DMS79 treated with DMSO at 0.1 percent for 48 hours (cell line): ENCODE results near the gene PTX4.

Experiments used
- DNase-seq: peaks from one replicate; lab custom pipeline; 2025; lab: John Stamatoyannopoulos, UW

PTX4 gene

DNA sequence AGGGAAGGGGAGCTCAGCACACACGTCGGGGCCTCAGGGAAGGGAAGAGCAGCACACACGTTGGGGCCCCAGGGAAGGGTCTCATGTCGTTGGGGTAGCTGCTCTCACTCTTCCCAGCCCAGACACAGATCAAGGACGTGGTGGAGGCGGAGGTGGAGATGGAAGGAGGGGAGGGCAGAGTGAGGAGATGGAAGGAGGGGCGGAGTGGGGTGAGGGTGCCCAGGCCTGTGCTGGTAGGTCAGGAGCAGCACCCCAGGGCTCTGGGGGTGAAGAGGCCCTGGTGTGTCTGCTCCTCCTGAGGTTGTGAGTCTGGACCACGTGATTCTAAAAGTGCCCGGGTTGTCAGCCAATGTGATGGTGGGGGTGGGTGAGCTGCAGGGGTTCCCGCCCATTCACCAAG is 28.8 kb downstream of the PTX4 start:
- DNase-seq = no peak

DNA sequence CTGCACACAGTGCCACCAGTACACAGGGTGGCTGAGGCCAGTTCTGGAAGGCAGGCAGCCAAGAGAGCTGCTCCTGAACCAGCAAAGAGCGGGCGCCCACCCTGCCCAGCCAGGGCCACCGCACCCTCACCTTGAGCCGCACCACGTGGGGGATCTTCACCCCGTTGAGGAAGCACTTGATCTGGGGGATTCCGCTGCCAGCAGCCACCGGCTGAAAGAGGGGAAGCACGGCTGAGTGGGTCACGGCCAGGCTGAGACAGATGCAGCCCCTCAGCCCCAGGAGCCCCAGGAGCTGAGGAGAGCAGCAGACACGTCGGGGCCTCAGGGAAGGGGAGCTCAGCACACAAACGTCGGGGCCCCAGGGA is 29.8 kb downstream of the PTX4 start:
- no peak for DNase-seq

DNA sequence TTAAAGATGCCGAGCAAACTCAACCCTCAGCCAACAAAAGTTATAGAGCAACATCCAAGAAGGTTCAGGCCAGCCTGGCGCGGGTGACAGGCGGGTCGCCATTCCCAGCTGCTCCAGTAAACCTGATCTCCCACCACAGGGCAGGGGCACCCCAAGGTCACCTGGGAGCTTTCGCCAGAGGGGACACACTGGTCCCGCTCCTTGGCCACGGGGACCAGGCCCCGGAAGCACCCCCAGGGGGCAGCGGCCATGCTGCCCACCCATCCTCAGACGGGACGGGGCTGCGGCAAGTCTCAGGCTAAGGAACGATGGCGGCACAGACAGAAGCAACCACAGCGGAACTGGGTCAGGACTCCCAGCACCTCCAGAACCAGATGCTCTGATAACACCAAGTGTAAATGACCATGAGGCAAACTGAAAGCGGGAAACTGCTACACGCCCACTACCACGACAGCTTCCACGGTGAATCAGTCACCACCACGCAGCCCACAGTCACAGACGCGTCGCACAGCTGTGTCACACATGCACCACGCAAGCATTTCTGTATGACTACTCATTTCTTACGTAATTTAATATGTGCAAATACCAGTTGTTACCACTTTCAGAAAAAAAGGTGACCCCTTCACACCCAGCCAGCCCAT is 30.3 kb downstream of the PTX4 start:
- DNase-seq = no peak

DNA sequence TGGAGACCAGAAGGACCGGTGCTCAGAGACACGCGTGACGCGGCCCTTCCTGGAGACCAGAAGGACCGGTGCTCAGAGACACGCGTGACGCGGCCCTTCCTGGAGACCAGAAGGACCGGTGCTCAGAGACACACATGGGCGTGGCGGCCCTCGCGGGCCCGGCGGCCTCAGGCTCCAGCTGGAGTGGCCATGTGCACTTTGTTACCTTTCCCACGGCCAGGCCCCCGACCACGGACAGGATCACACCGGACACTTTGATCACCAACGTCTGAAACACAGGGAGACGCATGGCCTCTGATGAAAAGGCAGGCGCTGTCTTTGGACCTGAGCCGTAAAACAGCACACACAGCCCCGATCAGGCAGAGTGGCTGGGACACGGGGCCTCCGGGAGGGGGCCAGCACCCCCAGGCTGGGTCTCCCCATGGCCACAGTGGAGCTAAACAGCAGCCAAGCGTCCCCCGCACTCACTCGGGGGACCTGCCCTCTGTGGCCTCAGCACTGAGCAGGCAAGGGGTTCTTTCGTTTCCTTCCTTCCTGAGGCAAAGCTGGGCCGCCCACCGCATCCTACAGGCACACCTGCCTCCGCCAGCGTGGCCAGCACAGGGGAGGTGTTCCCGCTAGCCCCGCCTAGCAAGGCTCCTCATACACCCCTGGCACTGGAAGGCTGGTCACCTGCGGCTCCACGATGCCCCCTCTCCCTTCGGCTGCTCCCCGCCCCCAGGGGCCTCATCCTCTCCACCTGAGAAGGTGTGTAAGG is 31.1 kb downstream of the PTX4 start:
- DNase-seq = no peak

DNA sequence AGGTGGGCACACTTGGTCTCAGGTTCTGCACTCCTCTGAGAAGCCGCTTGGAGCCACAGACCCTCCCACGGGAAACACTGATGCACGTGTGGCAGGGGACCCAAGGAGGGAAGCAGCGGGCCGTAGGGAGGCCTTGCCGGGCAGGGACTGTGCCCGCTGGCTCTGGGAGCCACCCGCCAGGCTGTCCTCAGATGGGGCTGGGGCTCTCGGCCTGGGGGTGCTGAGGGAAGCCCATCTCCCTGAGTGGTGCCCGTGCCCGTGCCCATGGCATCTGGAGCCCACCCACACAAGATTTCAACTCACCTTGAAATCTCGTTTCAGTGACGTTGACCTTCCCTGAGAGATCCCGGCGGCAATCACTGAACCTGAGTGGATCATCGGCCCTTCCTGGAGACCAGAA is 31.8 kb downstream of the PTX4 start:
- no peak for DNase-seq

DNA sequence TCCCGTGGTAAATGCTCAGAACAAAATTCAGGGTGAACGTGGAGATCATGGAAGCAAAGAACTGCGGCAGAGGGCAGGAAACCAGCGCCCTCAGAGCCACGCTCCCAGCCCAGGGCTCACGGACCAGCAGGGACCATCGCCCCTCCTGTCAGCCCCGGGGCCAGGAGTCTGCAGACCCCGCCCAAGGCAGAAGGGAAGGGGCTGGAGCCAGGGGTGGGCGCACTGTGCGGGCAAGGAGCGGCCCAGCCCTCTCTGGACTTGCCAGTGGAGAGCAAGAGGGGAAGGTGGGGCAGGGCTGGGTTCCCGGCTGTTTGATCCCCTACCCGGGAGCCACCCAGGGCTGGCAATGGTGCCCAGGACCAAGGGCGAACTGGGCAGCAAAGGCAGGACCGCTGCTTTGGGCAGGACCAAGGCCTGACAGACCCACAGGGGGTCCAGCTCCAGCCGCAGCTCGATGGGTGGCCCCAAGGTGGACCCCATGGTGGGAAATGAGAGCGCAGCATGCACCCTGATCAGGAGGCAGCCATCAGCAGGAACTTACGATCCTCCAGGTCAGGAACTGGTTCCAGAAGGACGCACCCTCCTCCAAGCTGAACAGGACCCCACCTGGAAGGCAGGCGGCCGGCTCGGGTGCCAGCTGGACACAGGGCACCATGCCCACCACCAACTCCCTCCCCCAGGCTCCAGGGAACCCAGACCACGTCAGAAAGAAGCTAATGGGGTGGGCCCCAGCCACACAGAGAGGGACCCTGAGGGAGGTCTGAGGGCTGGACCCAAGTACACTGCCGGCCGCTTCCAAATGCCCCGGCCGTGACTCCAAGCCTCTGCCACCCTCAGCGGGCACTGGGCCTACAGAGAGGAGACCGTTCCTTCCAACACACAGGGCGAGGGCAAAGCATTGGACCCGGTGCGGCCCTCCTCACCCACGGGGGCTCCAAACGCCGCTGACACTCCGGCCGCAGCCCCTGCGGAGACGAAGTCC is 33.3 kb downstream of the PTX4 start:
- DNase-seq = no peak

DNA sequence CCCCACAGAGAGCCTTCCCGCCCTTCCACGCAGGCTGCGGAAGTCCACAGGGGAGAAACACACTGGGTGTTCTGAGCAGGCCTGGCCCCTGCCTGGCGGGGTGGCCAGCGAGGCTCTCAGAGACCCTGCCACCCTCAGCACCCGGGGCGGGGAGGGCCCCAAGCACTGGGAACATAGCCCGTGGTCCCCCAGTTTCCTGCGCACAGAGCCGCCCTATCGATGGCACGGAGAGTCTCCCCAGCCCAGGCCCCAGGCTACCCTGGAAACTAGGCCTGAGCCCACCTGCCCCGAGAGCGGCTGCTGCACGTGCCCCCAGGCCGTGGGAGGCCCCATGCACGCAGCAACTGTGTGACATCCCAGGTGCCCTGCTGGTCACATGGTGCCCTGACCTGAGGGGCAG is 34.2 kb downstream of the PTX4 start:
- no peak for DNase-seq

DNA sequence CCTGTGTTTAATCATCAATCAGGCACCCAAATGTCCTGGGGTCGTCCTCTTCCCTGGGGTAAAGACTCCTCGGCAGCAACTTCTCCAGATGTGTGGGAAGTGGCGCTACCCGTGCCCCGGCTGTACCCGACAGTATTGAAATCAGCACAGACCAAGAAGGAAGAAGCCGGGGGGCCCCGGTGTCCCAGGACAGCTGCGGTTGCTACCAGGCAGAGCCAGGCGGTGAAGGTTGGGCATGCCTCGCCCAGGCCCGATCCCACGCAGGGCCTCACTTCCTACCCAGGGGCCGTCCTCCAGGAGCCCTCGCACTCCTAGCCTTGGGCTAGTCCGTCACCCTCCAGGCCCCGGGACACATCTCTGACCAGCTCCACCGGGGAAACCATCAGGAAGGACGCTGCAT is 35.4 kb downstream of the PTX4 start:
- no peak for DNase-seq

DNA sequence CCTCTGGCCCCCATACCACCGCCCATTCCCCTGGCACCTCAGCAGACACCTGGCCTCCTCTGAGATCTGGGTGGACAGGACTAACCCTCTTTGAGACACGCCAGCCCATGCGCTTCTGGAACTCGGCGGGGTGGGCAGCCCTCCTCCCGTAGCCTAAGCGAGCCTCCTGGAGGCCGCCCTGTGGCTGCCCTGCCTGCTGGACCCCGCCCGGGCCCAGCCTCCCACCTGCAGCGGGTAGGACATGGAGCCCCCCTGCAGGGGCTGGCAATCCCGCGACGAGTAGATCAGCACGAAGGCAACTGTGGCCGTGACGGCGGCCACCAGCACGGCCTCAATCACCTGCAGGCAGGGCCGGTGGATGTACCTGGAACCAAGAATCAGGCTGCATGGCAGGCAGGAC is 36.2 kb downstream of the PTX4 start:
- no peak for DNase-seq

DNA sequence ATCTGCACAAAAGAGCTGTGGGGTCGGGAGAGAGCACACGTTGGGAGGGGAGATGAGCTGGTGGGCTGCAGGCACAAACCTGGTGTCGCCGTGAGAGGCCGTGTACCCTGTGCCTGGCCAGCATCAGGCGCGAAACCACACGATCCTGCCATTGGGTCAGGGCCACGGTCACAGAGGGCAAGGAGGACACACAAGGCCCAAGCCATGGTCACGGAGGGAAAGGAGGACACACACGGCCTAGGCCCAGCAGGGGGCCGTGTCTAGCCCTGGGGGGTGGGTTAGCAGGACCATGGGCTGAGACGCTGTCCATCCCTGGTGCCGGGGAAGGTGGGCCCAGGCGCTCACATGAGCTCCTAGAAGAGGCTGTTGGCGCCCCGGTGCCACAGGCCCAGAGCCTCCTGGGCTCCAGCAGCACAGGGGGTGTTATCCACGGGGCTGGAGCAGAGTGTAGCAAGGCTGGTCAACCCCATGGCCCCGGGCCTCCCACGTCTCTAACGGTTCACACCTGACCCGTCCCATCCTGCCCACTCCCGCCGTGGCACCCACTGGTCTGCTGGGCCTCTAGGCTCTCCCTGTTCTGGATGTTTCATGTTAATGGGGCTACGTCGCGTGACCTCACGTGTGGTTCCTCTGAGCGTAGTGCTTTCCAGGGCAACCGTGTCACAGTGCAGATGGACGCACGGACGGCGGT is 36.9 kb downstream of the PTX4 start:
- DNase-seq = no peak

DNA sequence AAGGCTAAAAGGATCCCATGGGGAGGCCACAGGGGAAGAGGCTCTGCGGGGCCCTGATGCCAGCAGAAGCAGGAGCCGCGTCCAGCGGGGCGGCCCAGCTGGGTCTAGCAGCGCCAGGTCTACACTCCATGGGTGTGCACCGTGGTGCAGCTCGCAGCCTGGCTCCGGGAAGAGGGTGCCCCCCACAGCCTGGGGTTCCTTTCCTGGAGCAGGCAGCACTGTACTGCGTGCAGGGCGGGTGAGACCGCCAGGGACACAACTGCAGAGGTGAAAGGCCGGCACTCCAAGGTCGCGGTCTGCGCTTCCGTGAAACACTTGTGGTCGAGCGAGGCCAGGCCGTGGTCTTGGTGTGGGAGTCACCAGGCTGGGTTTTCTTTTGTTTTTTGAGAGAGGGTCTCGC is 37.9 kb downstream of the PTX4 start:
- DNase-seq = no peak

DNA sequence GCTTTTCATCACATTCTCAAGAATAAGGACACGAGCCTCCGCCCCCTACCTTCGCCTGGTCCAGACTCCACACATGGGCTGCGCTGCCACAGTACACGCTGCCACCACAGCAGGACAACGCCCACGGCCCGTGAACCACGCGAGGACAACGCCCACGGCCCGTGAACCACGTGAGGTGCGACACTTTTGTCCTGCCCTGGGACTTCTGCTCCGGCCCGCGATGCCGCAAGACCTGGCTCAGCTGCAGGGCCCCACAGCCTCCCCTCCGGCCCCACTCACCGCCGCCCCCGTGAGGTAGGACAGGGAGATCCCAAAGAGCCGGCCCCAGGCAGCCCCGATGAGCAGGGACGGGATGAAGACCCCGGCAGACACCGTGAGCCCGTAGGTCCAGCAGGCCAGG is 38.5 kb downstream of the PTX4 start:
- DNase-seq = no peak

DNA sequence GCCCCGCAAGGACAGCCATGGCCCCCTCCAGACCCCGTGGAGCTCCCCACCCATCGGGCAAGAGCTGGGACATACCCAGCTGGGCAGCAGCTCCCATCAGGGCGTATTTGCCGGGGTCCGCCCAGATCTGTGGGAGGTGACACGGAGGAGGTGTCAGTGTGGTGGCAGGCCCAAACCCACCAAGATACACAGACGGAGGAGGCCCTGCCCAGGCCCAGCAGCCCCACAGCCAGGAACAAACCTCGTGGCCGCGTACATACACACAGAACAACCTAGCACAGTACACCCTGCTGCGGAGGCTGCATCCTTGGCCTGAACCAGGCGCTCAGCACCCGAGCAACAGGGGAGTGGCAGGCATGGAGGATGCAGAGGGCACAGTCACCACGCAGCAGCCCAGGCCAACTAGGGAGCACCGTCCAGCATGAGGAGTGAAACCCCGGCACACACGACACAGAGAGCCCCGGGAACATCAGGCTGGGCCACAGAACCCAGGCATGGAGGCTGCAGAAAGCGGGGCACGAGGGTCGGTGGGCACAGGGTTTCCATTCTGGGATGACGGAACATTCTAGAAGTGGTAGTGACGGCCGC is 39.4 kb downstream of the PTX4 start:
- no peak for DNase-seq

DNA sequence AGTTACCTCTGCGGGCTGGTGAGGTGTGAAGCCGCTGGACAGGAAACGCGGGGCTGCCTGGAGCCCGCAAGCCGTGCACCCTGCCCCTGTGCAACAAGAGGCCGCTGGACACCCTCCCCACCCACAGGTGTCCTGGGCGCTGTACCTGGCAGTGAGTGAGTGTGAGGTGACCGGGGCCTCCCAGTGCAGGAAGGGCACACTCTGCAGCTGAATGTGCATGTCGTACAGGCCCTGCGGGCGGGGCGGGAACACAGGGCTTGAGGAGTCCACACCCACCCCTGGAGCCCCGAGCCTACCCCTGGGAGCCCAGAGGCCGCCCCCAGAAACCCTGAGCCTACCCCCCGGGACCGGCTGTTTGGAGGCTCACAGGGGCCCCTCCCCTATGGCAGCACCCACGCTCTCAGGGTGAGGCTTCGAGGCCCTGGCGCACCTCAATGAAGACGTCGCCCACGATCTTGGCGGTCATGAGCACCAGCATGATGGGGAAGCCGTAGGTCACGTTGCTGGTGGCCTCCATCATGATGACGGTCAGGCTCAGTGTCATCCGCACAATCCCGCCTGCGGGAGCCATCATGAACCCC is 40.1 kb downstream of the PTX4 start:
- DNase-seq = no peak

DNA sequence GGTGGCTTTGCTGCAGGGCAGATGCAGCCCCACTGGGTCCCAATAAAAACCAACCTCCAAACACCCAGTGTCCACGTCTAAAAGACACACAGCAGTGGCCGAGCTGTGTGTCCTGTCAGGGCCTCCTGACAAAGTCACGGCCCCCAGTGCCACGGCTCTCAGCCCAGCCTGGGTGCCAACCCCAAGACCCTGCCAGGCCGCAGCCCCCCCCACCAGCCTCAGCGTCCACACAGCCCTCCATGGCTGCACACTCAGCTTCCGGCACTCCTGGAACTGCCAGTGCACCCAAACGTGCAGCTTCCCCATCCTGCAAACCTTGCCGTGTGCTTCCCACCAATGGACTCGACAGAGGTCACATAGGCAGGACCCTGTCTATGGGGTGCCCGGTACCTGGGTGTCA is 40.8 kb downstream of the PTX4 start:
- DNase-seq = no peak

DNA sequence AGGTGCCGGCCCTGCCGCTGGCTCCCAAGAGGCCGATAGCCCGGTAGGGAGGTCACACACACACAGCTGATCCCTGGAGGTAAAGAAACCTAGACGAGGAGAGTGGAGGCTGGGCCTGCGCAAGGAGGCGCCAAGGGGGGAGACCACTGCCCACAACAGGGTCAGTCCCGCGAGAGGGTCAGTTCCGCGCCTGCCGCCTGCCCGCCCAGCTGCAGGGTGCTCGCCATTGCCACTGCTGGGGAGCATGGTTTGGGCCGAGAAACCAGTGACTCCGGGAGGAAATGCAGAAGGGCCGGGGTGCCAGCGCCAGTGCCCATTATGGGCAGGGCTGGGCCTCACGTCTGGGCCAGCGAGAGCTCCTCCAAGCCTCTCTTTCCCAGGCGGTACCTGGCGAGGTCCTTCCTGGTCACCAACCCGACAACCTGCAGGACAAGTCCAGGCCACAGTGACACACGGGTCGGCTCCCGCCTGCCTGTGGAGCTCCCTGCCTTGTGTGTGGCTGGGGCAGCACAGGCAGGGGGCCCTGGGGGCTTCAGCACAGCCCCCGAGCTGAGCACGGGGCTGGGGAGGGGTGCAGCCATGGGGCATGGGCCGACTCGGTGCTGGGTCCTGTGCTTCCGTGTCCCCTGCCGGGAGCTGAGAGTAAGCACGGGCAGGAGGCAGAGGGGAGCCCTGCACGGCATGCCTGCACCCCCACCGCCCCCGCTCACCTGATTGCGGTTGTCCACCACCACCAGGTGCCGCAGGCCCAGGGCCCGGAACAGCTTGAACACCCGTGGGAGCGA is 42.3 kb downstream of the PTX4 start:
- no peak for DNase-seq

DNA sequence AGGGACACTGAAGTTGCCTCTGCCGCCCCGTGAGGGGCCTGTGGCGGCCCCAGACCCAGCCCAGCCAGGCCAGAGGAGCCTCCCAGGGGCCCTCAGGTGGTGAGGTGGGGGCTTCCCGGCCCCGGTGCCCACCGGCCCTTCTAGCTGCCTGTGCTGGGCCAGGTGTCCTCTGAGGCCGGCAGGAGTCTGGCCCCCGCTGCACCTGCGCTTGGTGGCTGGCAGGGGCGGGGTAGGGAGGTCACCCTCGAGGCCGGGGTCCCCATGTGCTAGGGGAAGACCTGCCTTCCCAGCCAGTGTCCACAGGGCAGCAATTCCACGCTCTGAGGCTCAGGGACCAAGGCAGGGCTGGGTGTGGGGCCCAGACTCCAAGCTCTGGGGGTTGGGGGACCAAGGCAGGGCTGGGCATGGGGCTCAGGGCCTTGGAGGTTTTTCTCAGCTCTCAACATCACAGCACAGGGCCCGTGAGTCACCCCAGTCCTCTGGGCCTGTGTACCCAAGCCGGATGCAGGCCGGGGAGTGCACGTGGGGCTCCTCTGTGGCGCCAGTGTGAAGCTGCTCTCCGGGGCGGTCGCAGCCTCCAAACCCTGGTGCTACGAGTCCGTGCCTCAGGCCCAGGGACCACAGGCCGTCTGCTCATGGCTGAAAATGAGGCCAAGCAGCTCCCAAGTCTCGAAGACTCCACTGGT is 43.1 kb downstream of the PTX4 start:
- DNase-seq = no peak

DNA sequence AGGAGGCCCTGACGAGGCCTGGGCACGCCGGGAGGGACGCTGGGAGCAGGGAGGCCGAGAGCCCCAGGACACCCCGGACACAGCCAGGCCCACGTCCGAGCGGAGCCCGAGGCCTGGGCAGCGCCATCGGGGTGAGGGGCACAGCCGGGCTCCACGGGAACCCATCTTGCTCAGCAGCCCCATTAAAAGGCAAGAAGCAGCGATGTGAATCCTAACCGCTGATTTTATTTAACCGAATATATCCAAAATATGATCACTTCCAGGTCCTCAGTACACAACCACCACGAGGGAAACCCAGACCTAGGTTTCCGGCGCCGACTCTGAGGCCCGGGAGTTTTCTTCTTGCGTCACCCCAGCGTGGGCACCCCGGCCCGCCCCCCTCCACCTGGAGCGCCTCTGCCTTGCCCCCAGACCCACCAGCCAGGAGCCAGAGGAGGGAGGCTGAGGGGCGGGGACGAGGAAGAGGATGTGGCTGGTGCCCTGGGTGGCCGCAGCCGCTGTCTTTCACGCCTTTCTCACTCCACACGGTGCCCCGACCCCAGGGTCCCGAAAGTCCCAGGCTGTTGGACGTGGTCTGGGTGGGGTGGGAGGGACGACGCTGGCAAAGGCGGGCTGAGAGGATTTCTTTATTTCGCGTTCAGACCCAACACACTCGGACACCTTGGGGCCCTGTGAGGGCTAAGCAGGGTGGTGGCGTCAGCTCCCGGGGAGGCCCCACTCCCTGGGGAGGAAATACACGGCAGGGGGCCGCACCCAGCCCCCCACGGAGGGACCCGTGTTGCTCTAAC is 43.8 kb downstream of the PTX4 start:
- DNase-seq = no peak

DNA sequence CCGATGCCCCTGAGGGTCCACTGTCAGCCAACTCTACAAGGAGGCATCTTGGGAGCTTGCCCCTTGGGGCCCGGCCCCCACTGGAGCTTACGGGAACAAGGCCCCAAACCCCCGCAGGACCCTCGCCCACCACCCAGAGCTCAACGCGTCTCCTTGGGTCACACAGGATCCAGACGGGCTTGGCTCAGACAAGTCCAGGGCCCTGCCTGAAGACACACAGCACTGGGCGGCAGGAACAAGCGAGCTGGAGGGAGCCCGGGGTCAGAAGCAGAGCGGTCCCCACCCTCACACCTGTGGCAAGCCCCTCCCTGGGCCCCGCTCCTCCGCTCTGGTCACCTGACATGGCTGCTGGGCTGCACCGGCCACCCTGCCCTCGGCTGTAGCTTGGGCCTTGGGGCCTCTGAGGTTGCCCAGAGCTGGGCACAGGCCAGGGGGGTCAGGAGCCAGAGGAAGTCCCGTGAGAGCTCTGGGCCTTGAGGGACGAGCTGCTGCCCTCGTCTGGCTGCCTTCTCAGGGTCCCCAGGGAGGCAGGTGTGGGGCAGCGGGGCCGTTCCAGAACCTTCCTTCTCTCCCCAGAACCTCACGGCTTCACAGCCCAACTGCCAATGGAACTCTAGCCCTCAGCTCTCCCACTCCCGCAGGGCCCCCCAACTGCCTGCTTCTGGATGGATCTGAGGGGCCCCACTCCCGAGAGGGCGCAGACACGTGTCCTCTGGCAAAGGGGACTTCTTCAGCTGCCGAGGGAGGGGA is 44.6 kb downstream of the PTX4 start, which contains the start of gene CCDC154:
Gene CCDC154 (minus strand): TSS at position 577 of the 750 bp plus-strand sequence. CDS start 234 bp downstream, at position 343.
- DNase-seq = no peak
